Gastroesophageal sphincter (tissue), 3 donors: ENCODE results near the gene TMEM167B.

Experiments
- CTCF ChIP-seq, 4 experiments: fragments of 200-600 bp in 2 of 4; fragments of 450-650 bp in 2 of 4; sonication (generic) in 1 of 4; IDR thresholded peaks; one replicate each; pipeline ENCODE4 v1.5.1; 2017 to 2019; ENCODE audit warnings: antibody characterized with exemption in 4 of 4, mild to moderate bottlenecking in 2 of 4, moderate library complexity in 2 of 4
- EP300 ChIP-seq: sonication (generic); formaldehyde crosslinking; IDR thresholded peaks from one replicate; pipeline ENCODE4 v1.6.1; 2017; ENCODE audit warnings: antibody characterized with exemption, mild to moderate bottlenecking
- POLR2A ChIP-seq, 2 donors: fragments of 450-650 bp; IDR thresholded peaks; one replicate each; pipeline ENCODE4 v1.6.1; 2017; ENCODE audit warnings: antibody characterized with exemption in 2 of 2, mild to moderate bottlenecking in 2 of 2, moderate library complexity in 1 of 2
- POLR2AphosphoS5 ChIP-seq: sonication (generic); formaldehyde crosslinking; IDR thresholded peaks from one replicate; pipeline ENCODE4 v1.6.1; 2017; ENCODE audit warnings: antibody characterized with exemption

- no peak for TF ChIP-seq POLR2A (IDR thresholded peaks at IDR 0.05)
- TF ChIP-seq CTCF (IDR thresholded peaks at IDR 0.05), result no peak
- TF ChIP-seq POLR2AphosphoS5, result no peak
- TF ChIP-seq EP300, result no peak
Observed at GRCh38 chr1:109131800-109132199, 41.2 kb downstream of the TMEM167B start.
